ENCODE measurements around the gene LSM7. TPM values are rescaled to one million over a fixed set of nuclear protein-coding genes. Genes with fewer than 3 reads are reported as not detected.
A peak's percentile ranks its signal among the peaks of the same experiment; 100 is the strongest.

Gene LSM7
- total RNA-seq, 4 donors from 2014 or later, result 76.4 to 113 (median 106) TPM

DNA sequence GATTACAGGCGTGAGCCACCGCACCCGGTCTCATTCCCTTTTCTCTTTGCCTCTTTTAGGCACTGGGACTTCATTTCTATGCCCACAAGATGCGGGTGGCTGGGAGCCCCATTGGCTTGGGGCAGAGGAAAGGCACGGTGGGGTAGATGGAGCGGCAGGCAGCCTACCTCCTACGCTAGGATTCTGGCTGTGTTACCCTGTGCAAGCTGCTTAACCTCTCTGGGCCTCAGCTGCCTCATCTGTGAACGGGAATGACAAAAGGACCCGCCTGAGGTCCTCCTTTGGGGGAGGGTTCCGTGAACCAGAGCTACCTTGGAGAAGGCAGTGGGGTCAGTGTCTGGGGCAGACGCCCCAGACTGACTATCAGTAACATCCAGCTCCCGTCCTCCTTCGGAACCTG lies 11.1 kb downstream of the LSM7 start:
- peaks cover 0 to 7% (median 3%) of the 10 kb centered on the region in 4 donors for H3K4me1 ChIP-seq
- peaks cover 0 to 18% (median 10%) of the 10 kb centered on the region in 4 donors for H3K27me3 ChIP-seq
- DNase-seq (ENCODE audit: extremely low spot score), result no peak
- peaks cover 0 to 14% (median 13%) of the 10 kb centered on the region in 4 donors for H3K36me3 ChIP-seq
- no peak overlapping the region for H3K27ac ChIP-seq (replicated peaks in 1 of 4)
- peaks cover 0 to 14% (median 9%) of the 10 kb centered on the region in 4 donors for H3K9me3 ChIP-seq
- intact Hi-C loops (cut with DNase I), result no loop called here
- no peak overlapping the region for H3K4me3 ChIP-seq
- TF ChIP-seq, protein P1, sequence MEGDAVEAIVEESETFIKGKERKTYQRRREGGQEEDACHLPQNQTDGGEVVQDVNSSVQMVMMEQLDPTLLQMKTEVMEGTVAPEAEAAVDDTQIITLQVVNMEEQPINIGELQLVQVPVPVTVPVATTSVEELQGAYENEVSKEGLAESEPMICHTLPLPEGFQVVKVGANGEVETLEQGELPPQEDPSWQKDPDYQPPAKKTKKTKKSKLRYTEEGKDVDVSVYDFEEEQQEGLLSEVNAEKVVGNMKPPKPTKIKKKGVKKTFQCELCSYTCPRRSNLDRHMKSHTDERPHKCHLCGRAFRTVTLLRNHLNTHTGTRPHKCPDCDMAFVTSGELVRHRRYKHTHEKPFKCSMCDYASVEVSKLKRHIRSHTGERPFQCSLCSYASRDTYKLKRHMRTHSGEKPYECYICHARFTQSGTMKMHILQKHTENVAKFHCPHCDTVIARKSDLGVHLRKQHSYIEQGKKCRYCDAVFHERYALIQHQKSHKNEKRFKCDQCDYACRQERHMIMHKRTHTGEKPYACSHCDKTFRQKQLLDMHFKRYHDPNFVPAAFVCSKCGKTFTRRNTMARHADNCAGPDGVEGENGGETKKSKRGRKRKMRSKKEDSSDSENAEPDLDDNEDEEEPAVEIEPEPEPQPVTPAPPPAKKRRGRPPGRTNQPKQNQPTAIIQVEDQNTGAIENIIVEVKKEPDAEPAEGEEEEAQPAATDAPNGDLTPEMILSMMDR (IDR thresholded peaks at IDR 0.05), result no peak
- TF ChIP-seq EP300 (IDR thresholded peaks at IDR 0.05) (no peak), POLR2AphosphoS5 (IDR thresholded peaks at IDR 0.05) (no peak), POLR2A (IDR thresholded peaks at IDR 0.05; ENCODE audit: low read depth) (no peak)
- 89% methylated on average over 13 of the region's 13 CpGs for WGBS

DNA sequence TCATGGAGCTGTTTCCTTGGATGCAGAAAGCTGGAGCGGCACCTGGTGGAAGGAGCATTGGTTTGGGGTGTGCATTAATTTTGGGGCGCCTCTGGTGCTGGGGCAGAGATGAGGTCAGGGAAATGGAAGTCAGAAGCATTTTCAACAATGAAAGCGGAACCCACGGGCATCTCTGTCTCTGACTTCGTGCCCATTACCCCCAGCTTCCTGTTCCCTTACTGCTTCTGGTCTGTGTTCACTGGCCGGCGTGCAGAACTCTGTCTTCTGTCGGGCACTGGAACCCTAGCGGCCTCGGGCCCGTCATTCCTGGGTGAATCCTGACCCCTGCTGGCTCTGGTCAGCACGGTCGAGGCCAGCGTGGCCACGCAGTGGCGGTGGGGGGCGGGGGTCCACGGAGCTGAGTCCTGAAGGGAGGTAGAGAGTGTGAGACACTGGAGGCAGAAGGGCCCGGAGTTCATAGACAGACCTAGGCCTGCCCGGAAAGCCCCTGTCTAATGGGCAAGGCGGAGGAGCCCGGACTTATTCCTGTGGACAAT lies 12.5 kb downstream of the LSM7 start:
- Histone ChIP-seq H3K27ac (replicated peaks in 1 of 4) (no peak overlapping the region), H3K4me3 (no peak overlapping the region), H3K36me3 (no peaks in the 10 kb centered on the region), H3K9me3 (peaks cover 0 to 14% (median 9%) of the 10 kb centered on the region in 4 donors), H3K27me3 (peaks cover 0 to 32% (median 13%) of the 10 kb centered on the region in 4 donors), H3K4me1 (peaks cover 0 to 7% (median 3%) of the 10 kb centered on the region in 4 donors)
- TF ChIP-seq, protein P1 (IDR thresholded peaks at IDR 0.05), result peak; percentile 39 to 63 (median 49)
- TF ChIP-seq EP300 (IDR thresholded peaks at IDR 0.05) (no peak), POLR2A (IDR thresholded peaks at IDR 0.05; ENCODE audit: low read depth) (no peak), POLR2AphosphoS5 (IDR thresholded peaks at IDR 0.05) (peak in 1 of 2 donors; percentile 13)
- DNase-seq (ENCODE audit: extremely low spot score), result peak; percentile 94
- 52% methylated on average over 12 of the region's 22 CpGs for WGBS
- intact Hi-C loops (cut with DNase I), result no loop called here

DNA sequence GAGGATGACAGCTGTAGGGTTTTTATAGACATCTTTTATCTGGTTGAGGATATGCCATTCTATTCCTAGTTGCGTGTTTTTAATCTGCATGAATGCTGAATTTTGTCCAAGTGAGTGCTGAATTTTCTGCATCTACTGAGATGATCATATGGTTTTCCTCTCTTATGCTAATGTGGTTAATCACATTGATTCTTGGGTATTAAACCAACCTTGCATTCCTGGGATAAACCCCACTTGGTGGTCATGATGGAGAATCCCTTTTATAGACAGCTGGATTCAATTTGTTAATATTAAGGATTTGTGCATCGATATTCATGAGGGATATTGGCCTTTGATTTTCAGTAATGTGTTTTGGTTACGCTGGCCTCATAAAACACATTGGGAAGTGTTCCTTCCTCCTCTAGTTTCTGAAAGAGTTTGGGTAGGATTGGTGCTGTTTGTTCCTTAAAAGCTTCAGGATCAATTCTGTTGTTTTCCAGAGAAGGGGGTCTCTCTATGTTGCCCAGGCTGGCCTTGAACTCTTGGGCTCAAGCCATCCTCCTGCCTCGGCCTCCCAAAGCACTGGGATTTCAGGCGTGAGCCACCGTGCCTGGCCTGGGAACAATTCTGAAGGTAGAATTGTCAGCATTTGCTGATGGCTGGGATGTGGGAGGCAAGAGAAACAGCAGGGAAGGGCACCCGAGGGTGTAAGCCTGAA lies 13.1 kb downstream of the LSM7 start:
- intact Hi-C loops (cut with DNase I), result no loop called here
- DNase-seq (ENCODE audit: extremely low spot score), result no peak
- 88% methylated on average over 7 of the region's 7 CpGs for WGBS

DNA sequence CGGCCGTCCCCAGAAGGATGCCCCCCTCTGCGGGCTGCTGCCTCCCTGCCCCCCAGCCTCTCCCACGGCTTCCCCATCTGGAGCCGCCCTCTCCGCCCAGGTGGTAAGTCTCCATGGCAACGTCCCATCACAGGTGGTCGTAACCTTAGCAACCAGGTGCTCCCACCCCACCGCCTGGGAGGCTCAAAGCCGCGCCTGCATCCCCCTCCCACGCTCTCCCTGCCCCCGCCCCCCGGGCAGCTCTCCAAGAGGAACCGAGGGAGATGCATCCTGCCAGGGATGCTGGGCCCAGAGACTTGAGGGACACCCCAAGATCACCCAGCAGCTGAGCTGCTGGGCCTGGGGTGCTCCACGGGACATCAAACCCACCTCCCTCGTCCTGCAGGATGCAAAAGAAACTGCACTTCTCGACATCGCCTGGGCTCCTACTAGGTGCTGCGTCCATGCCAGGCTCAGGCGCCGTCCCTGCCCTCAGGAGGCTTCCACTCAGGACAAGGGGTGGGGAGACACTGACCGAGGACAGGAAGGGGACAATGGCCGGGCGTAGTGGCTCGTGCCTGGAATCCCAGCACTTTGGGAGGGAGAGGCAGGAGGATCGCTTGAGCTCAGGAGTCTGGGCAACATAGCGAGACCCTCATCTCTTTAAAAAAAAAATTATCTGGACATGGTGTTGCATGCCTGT lies 15.4 kb downstream of the LSM7 start:
- peaks cover 0 to 14% (median 9%) of the 10 kb centered on the region in 4 donors for H3K9me3 ChIP-seq
- WGBS, result 53% methylated on average over 12 of the region's 28 CpGs
- no peak overlapping the region for H3K4me3 ChIP-seq
- H3K27me3 ChIP-seq, result peaks cover 0 to 59% (median 24%) of the 10 kb centered on the region in 4 donors
- H3K4me1 ChIP-seq, result peaks cover 0 to 12% (median 8%) of the 10 kb centered on the region in 4 donors
- no peak overlapping the region for H3K27ac ChIP-seq (replicated peaks in 1 of 4)
- H3K36me3 ChIP-seq, result no peaks in the 10 kb centered on the region
- DNase-seq (ENCODE audit: extremely low spot score), result no peak
- intact Hi-C loops (cut with DNase I), result no loop called here
- no peak for TF ChIP-seq EP300 (IDR thresholded peaks at IDR 0.05)
- no peak for TF ChIP-seq POLR2A (IDR thresholded peaks at IDR 0.05; ENCODE audit: low read depth)
- TF ChIP-seq POLR2AphosphoS5 (IDR thresholded peaks at IDR 0.05), result no peak
- TF ChIP-seq, protein P1 (IDR thresholded peaks at IDR 0.05), result no peak

More for the DNA sequence above, 13.1 kb downstream of the LSM7 start:
- TF ChIP-seq EP300 (IDR thresholded peaks at IDR 0.05) (no peak), POLR2A (IDR thresholded peaks at IDR 0.05; ENCODE audit: low read depth) (no peak), POLR2AphosphoS5 (IDR thresholded peaks at IDR 0.05) (no peak)
- TF ChIP-seq, protein P1 (IDR thresholded peaks at IDR 0.05), result no peak
- Histone ChIP-seq H3K27ac (replicated peaks in 1 of 4) (no peak overlapping the region), H3K4me1 (peaks cover 0 to 7% (median 3%) of the 10 kb centered on the region in 4 donors), H3K27me3 (peaks cover 0 to 38% (median 13%) of the 10 kb centered on the region in 4 donors), H3K4me3 (no peak overlapping the region), H3K36me3 (no peaks in the 10 kb centered on the region), H3K9me3 (peaks cover 0 to 14% (median 9%) of the 10 kb centered on the region in 4 donors)

Data from esophagus muscularis mucosa (tissue), 4 donors.